Iris pigment epithelial cell (primary cell): Measurements from ENCODE around the gene PCSK5.
A peak's percentile ranks its signal among the peaks of the same experiment; 100 is the strongest.

Experiments used
- DNase-seq: peaks from one replicate; pipeline ENCODE4 v3.0.0-alpha.2; 2011; ENCODE audit warnings: low read depth

PCSK5 gene

DNA sequence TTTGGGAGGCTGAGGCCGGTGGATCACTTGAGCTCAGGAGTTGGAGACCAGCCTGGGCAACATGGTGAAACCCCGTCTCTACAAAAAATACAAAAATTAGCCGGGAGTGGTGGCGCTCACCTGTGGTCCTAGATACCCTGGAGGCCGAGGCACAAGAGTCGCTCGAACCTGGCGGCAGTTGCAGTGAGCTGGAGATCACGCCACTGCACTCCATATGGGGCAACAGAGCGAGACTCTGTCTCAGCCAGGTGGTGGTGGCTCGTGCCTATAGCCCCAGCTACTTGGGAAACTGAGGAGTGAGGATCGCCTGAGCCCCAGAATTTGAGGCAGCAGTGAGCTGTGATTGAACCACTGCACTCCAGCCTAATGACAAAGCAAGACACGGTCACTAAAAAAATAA lies 506.1 kb downstream of the PCSK5 start:
- no peak for DNase-seq

DNA sequence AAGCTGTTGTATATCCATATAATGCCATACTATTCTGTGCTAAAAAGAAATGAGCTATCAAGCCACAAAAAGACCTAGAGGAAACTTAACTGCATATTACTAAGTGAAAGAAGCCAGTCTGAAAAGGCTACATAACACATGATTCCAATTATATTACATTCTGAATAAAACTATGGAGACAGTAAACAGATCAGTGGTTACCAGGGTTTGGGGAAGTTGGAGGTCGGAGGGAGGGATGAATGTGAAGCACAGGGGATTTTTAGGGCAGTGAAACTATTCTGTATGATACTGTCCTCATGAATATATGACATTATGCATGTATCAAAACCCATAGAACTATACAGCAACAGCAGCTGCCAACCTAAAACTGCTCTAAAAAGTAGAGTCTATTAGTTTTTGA lies 509.4 kb downstream of the PCSK5 start:
- no peak for DNase-seq

DNA sequence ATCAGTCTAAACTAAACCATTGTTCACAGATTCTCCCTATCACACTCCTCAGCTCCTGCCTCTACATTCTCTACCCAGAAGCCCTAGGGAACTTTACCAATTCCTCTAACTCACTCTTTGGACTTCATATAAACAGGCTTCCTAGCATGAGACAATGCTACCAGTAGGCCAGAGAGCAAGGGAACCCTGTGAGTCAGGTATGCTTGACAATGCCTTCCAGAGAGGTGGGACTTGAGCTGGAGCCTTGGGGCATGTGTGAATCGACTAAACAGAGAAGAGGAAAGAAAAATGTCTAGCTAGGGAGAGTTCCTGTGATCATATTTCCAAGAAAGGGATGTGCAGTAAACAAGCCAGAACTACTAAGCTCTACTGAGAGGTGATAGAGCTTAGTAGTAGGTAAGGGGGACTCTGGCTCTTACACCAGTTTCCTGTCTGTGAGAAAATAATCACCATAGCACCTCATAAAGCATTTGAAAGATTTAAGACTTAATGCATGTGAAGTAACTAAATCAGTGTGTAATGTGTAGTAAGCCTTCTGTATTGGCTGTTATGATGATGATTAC lies 510.1 kb downstream of the PCSK5 start:
- peak; percentile 39 for DNase-seq

DNA sequence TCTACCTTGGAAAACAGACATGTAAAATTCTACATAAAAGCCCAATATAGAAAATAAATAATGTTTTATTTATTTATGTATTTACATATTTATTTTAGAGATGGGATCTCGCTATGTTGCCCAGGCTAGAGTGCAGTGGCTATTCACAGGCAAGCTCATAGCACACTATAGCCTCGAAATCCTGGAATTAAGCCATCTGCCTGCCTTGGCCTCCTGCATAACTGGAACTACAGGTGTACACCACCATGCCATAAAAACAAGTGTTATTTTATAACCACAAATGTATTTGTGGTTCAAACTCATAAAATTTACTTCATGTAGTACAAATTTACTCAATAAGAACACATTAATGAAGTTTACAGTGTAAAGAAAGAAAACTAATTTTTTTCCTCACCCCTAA lies 510.7 kb downstream of the PCSK5 start:
- no peak for DNase-seq

- peak; percentile 49 for DNase-seq
Observed at GRCh38 chr9:76401580-76402354, 511.3 kb downstream of the PCSK5 start.

- DNase-seq = peak; percentile 92
Observed at GRCh38 chr9:76403352-76403751, 512.9 kb downstream of the PCSK5 start.

GRCh38 chr9:76404401-76404800 lies 513.9 kb downstream of the PCSK5 start:
- DNase-seq = no peak

GRCh38 chr9:76405340-76405739 lies 514.9 kb downstream of the PCSK5 start:
- no peak for DNase-seq

DNA sequence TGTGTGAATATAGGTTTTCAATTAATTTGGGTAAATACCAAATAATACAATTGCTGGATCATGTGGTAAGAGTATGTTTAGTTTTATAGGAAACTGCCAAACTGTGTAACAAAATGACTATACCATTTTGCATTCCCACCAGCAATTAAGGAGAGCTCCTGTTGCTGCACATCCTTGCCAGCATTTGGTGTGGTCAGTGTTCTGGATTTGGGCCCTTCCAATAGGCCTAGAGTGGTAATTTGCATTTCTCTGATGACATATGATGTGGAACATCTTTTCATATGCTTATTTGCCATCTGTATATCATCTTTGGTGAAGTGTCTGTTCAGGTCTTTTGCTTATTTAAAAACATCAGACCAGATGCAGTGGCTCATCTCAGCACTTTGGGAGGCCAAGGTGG lies 515.4 kb downstream of the PCSK5 start:
- no peak for DNase-seq
